ENCODE data around the gene MTG2. TPM values are rescaled to one million over a fixed set of nuclear protein-coding genes. Genes with fewer than 3 reads are reported as not detected.

MTG2 gene
- total and polyA plus RNA-seq, 2 of the 13 experiments (the other 11 are each of a cell fraction or from before 2014, with no cell fraction given): 20.4 to 37.8 TPM

- TF ChIP-seq TIGD3 (CRISPR knock-in tag; IDR thresholded peaks at IDR 0.05; ENCODE audit: borderline replicate concordance) (no peak), ZNF788 (CRISPR knock-in tag; IDR thresholded peaks at IDR 0.05; ENCODE audit: borderline replicate concordance) (peak; percentile 87; the same call in 1 of the 2 replicates), MTA3 (CRISPR knock-in tag; IDR thresholded peaks at IDR 0.05) (no peak), ZBTB4 (CRISPR knock-in tag; IDR thresholded peaks at IDR 0.05; ENCODE audit: borderline replicate concordance) (peak; percentile 50; the same call in 1 of the 2 replicates), ZSCAN25 (CRISPR knock-in tag; IDR thresholded peaks at IDR 0.05) (0 out of 2 replicates have a peak, but pooled peaks have one; percentile 58), KDM2A (CRISPR knock-in tag; IDR thresholded peaks at IDR 0.05; ENCODE audit: borderline replicate concordance, low read depth) (peak; percentile 91), MXI1 (IDR thresholded peaks at IDR 0.05; ENCODE audit: borderline replicate concordance, low read depth, low read length) (peak; percentile 73; the same call in 1 of the 3 replicates), HIC2 (CRISPR knock-in tag; IDR thresholded peaks at IDR 0.05; ENCODE audit: low read depth) (peak; percentile 87; the same call in 1 of the 2 replicates), ZNF800 (CRISPR knock-in tag; IDR thresholded peaks at IDR 0.05) (0 out of 2 replicates have a peak, but pooled peaks have one; percentile 51), IRF2 (CRISPR knock-in tag; IDR thresholded peaks at IDR 0.05) (peak; percentile 87), ZNF292 (CRISPR knock-in tag; IDR thresholded peaks at IDR 0.05; ENCODE audit: borderline replicate concordance, low read depth) (peak; percentile 62; the same call in 1 of the 2 replicates), XRCC5 (optimal IDR thresholded peaks at IDR 0.05; ENCODE audit: low read length) (peak; percentile 32), KDM1A (CRISPR knock-in tag; IDR thresholded peaks at IDR 0.05) (peak; percentile 37; the same call in 1 of the 2 replicates), MIER3 (CRISPR knock-in tag; IDR thresholded peaks at IDR 0.05; ENCODE audit: borderline replicate concordance) (peak; percentile 89; the same call in 1 of the 2 replicates), TP53 (CRISPR knock-in tag; conservative IDR thresholded peaks at IDR 0.05) (0 out of 2 replicates have a peak, but pooled peaks have one; percentile 24), TBX2 (CRISPR knock-in tag; IDR thresholded peaks at IDR 0.05; ENCODE audit: borderline replicate concordance) (peak; percentile 50; the same call in 1 of the 2 replicates), GTF2F1 (IDR thresholded peaks at IDR 0.05; ENCODE audit: low read length) (no peak; the same call in 1 of the 2 replicates), NCOA1 (CRISPR knock-in tag; IDR thresholded peaks at IDR 0.05) (no peak), ZNF441 (CRISPR knock-in tag; IDR thresholded peaks at IDR 0.05; ENCODE audit: borderline replicate concordance) (0 out of 2 replicates have a peak, but pooled peaks have one; percentile 34), ISL2 (CRISPR knock-in tag; IDR thresholded peaks at IDR 0.05) (no peak), MEIS1 (CRISPR knock-in tag; IDR thresholded peaks at IDR 0.05; ENCODE audit: borderline replicate concordance) (peak; percentile 18; the same call in 1 of the 2 replicates)
Measured at GRCh38 chr20:62134735-62135231, 48.0 kb upstream of the MTG2 start (continued).

All from HepG2 (cell line).